ENCODE results near the gene BCL6.
A peak's percentile ranks its signal among the peaks of the same experiment; 100 is the strongest.
"Not testable (repeated sequence)": the region's sequence is repeated elsewhere in the genome, so short reads cannot be mapped to it uniquely, and the experiment has no call there.

BCL6 gene

GRCh38 chr3:187709155-187709554, 36.1 kb downstream of the BCL6 start:
- no peak for DNase-seq

- no peak for DNase-seq
These were observed 36.6 kb downstream of the BCL6 start for GRCh38 chr3:187708696-187709095.

GRCh38 chr3:187706971-187707370, 38.3 kb downstream of the BCL6 start:
- DNase-seq: peak in 1 of 2 donors; percentile 5

GRCh38 chr3:187705164-187705563, 40.1 kb downstream of the BCL6 start:
- no peak for DNase-seq

- DNase-seq: no peak
These were observed 42.7 kb downstream of the BCL6 start, which contains the start of gene RTP2 for GRCh38 chr3:187702507-187703033. Gene RTP2, minus strand, starts transcription at chr3:187702557. Its CDS starts 429 bp downstream, at chr3:187702128.

GRCh38 chr3:187700249-187700648, 45.0 kb downstream of the BCL6 start:
- DNase-seq: no peak

GRCh38 chr3:187698499-187699399, 46.5 kb downstream of the BCL6 start:
- no peak for DNase-seq

GRCh38 chr3:187696021-187696420, 49.2 kb downstream of the BCL6 start:
- DNase-seq: no peak

- no peak for DNase-seq
These were observed 49.8 kb downstream of the BCL6 start for GRCh38 chr3:187695449-187695848.

- DNase-seq: no peak
These were observed 50.5 kb downstream of the BCL6 start for GRCh38 chr3:187694801-187695200.

GRCh38 chr3:187693431-187693830, 51.8 kb downstream of the BCL6 start:
- DNase-seq: no peak

GRCh38 chr3:187689984-187690383, 55.3 kb downstream of the BCL6 start:
- DNase-seq: no peak

GRCh38 chr3:187686621-187687273, 58.5 kb downstream of the BCL6 start:
- no peak for DNase-seq

GRCh38 chr3:187685948-187686347, 59.3 kb downstream of the BCL6 start:
- DNase-seq: no peak

GRCh38 chr3:187684880-187685279, 60.4 kb downstream of the BCL6 start:
- no peak for DNase-seq

GRCh38 chr3:187684444-187684843, 60.8 kb downstream of the BCL6 start:
- DNase-seq: no peak

GRCh38 chr3:187681756-187682155, 63.5 kb downstream of the BCL6 start:
- DNase-seq: not testable (repeated sequence)

GRCh38 chr3:187679638-187680396, 65.5 kb downstream of the BCL6 start:
- DNase-seq: peak; percentile 39 to 51

GRCh38 chr3:187678726-187679268, 66.5 kb downstream of the BCL6 start:
- DNase-seq: peak; percentile 7 to 13

GRCh38 chr3:187677604-187678003, 67.7 kb downstream of the BCL6 start:
- DNase-seq: no peak

GRCh38 chr3:187673012-187673411, 72.3 kb downstream of the BCL6 start:
- DNase-seq: no peak
